OCI-LY7 (cell line): ENCODE measurements around the gene PSMA6.

Experiments
- CTCF ChIP-seq: fragments of 200-600 bp; sonication (generic); conservative IDR thresholded peaks from 2 replicates; pipeline ENCODE4 v1.5.1; 2014; ENCODE audit warnings: mild to moderate bottlenecking, antibody characterized with exemption, low read length, moderate library complexity, mixed read lengths
- EZH2phosphoT487 ChIP-seq: fragments of 200-600 bp; sonication (generic); IDR thresholded peaks from 2 replicates; pipeline ENCODE4 v1.6.1; 2018; ENCODE audit warnings: low read depth, borderline replicate concordance, mild to moderate bottlenecking, mixed run types, antibody characterized with exemption, low read length, moderate library complexity, mixed read lengths

GRCh38 chr14:35353409-35354172, 61.4 kb downstream of the PSMA6 start:
- TF ChIP-seq CTCF (no peak), EZH2phosphoT487 (no peak)
